ENCODE measurements around the gene AKR7A2.
A peak's percentile ranks its signal among the peaks of the same experiment; 100 is the strongest.

AKR7A2 gene

GRCh38 chr1:19325368-19325957 lies 13.5 kb upstream of the AKR7A2 start:
- H3K4me3 Mint-ChIP-seq = no peak overlapping the region
- H3K27ac Mint-ChIP-seq = no peak overlapping the region
- no peaks in the 10 kb centered on the region for H3K36me3 Mint-ChIP-seq (ENCODE audit: low read depth)
- H3K27me3 Mint-ChIP-seq (ENCODE audit: low read depth) = no peaks in the 10 kb centered on the region
- no peaks in the 10 kb centered on the region for H3K9me3 Mint-ChIP-seq
- no peaks in the 10 kb centered on the region for H3K4me1 Mint-ChIP-seq (ENCODE audit: low read depth)

DNA sequence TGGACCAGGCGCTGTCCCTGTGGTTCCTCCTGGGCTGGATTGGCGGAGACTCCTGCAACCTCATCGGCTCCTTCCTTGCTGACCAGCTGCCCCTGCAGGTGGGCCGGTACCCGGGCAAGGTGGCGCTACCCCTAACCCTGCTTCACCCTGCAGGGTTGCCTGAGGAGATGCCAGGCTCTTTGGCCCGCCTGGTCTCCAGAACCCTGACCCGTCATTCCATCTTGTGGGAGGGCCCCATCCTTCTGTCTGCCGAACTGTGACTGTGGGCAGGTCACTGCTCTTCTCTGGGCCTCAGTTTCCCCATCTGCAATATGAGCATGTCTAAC lies 12.7 kb upstream of the AKR7A2 start:
- H3K36me3 Mint-ChIP-seq (ENCODE audit: low read depth) = no peaks in the 10 kb centered on the region
- H3K27me3 Mint-ChIP-seq (ENCODE audit: low read depth) = no peaks in the 10 kb centered on the region
- no peak overlapping the region for H3K27ac Mint-ChIP-seq
- H3K9me3 Mint-ChIP-seq = no peaks in the 10 kb centered on the region
- no peaks in the 10 kb centered on the region for H3K4me1 Mint-ChIP-seq (ENCODE audit: low read depth)
- H3K4me3 Mint-ChIP-seq = no peak overlapping the region

DNA sequence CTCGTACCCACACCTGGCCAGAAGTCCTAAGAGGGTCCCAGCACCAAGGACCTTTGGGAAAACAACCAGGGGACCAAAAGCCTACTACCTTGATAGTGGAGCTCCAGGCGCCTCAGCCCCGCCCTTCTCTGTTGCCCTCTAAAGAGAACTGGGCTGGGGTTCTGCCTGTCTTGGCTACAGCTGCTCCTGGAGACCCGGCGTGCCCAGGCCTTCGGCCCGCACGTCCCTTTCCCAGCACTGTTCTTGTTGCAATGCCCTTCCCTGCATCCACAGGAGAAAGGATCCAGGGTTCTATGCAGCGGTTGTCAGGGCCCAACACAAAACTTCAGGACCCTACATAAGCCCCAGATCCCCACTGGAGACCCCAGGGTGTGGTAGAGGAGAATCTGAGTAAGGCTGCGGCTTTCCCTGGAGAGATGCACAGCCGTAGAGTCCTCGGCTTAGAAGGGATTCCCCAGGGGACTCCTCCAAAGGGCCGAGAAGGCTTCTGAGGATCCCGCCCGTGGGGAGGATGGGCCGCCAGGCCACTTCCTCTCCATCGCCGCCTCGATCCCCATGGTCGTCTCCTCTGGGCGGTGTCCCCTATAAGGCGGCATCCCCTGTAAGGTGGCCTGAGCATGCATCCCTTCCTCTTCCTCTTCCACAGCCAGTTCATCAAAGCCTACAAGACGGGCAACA lies 12.2 kb upstream of the AKR7A2 start:
- Mint-ChIP-seq H3K36me3 (ENCODE audit: low read depth) (no peaks in the 10 kb centered on the region), H3K4me1 (ENCODE audit: low read depth) (no peaks in the 10 kb centered on the region), H3K27ac (no peak overlapping the region), H3K4me3 (no peak overlapping the region), H3K9me3 (no peaks in the 10 kb centered on the region), H3K27me3 (ENCODE audit: low read depth) (no peaks in the 10 kb centered on the region)

DNA sequence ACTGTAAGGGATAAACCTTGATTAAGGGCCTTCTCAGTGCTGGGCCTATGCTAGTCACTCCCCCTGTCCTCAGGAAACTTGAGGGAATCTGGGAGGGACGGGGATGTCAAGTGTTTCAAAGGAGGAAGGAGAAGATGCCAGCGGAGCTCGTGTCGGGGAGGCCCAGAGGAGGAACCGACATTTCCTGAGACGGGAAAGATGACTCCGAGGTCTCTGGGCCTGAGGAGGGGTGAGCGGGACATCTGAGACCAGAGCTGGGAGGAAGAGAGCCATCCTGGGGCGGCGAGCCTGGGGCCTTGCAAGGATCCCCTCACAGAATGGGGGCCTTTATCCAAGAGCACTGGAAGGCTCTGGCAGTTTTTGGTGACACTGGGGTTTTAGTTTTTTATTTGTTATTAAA lies 10.5 kb upstream of the AKR7A2 start:
- Mint-ChIP-seq H3K4me1 (ENCODE audit: low read depth) (no peaks in the 10 kb centered on the region), H3K27me3 (ENCODE audit: low read depth) (no peaks in the 10 kb centered on the region), H3K36me3 (ENCODE audit: low read depth) (no peaks in the 10 kb centered on the region), H3K4me3 (no peak overlapping the region), H3K9me3 (no peaks in the 10 kb centered on the region), H3K27ac (no peak overlapping the region)

- Mint-ChIP-seq H3K27me3 (ENCODE audit: low read depth) (no peaks in the 10 kb centered on the region), H3K36me3 (ENCODE audit: low read depth) (no peaks in the 10 kb centered on the region), H3K9me3 (no peaks in the 10 kb centered on the region), H3K4me3 (no peak overlapping the region), H3K27ac (no peak overlapping the region), H3K4me1 (ENCODE audit: low read depth) (peaks cover 2% of the 10 kb centered on the region)
These were observed 9.1 kb upstream of the AKR7A2 start for GRCh38 chr1:19321071-19321470.

- no peak overlapping the region for H3K4me3 Mint-ChIP-seq
- peaks cover 9% of the 10 kb centered on the region for H3K4me1 Mint-ChIP-seq (ENCODE audit: low read depth)
- H3K27ac Mint-ChIP-seq = no peak overlapping the region
- H3K27me3 Mint-ChIP-seq (ENCODE audit: low read depth) = no peaks in the 10 kb centered on the region
- H3K9me3 Mint-ChIP-seq = no peaks in the 10 kb centered on the region
- H3K36me3 Mint-ChIP-seq (ENCODE audit: low read depth) = no peaks in the 10 kb centered on the region
These were observed 7.3 kb upstream of the AKR7A2 start for GRCh38 chr1:19319196-19319595.

DNA sequence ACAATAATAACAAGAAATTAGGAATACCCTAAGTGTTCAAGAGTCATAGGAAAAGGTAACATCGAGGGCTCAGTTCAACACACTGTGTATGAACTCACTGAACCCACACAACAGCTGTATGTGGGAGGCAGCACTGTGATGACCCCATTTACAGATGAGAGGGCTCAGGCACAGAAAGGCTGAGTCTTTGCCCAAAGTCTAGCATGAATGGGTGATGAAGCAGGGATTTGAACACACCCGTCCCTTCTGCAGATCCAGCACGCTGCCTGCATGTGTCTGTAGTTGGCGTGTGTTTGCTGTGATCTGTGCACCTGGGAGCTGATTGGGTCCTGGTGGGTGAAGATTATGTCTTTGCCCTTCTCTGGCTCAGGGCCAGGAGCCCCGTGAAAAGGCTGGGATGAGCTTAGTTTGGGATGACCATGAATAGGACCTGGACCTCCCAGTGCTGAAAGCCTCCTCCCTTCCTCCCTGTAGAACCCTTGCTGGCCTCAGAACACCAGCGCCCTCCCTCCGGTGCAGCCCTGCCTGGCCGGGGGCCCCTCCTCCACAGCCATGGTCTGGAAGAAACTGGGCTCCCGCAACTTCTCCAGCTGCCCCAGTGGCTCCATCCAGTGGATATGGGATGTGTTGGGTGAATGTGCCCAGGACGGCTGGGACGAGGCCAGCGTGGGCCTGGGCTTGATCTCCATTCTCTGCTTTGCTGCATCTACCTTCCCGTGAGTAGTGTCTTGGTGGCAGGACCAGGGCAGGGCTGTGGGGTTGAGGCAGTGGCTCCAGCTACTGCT lies 5.4 kb upstream of the AKR7A2 start:
- peaks cover 22% of the 10 kb centered on the region for H3K4me1 Mint-ChIP-seq (ENCODE audit: low read depth)
- H3K4me3 Mint-ChIP-seq = no peak overlapping the region
- H3K27me3 Mint-ChIP-seq (ENCODE audit: low read depth) = no peaks in the 10 kb centered on the region
- H3K9me3 Mint-ChIP-seq = no peaks in the 10 kb centered on the region
- H3K36me3 Mint-ChIP-seq (ENCODE audit: low read depth) = no peaks in the 10 kb centered on the region
- H3K27ac Mint-ChIP-seq = no peak overlapping the region

- Mint-ChIP-seq H3K4me3 (peak overlapping the region; percentile 14), H3K36me3 (ENCODE audit: low read depth) (no peaks in the 10 kb centered on the region), H3K27ac (no peak overlapping the region), H3K27me3 (ENCODE audit: low read depth) (no peaks in the 10 kb centered on the region), H3K9me3 (no peaks in the 10 kb centered on the region), H3K4me1 (ENCODE audit: low read depth) (peaks cover 29% of the 10 kb centered on the region)
These were observed 3.6 kb upstream of the AKR7A2 start for GRCh38 chr1:19315378-19316198.

- Mint-ChIP-seq H3K4me1 (ENCODE audit: low read depth) (peaks cover 29% of the 10 kb centered on the region), H3K36me3 (ENCODE audit: low read depth) (peaks cover under 1% of the 10 kb centered on the region), H3K9me3 (no peaks in the 10 kb centered on the region), H3K27ac (no peak overlapping the region), H3K27me3 (ENCODE audit: low read depth) (no peaks in the 10 kb centered on the region), H3K4me3 (peak overlapping the region; percentile 72)
These were observed 2.3 kb upstream of the AKR7A2 start for GRCh38 chr1:19313961-19314882.

DNA sequence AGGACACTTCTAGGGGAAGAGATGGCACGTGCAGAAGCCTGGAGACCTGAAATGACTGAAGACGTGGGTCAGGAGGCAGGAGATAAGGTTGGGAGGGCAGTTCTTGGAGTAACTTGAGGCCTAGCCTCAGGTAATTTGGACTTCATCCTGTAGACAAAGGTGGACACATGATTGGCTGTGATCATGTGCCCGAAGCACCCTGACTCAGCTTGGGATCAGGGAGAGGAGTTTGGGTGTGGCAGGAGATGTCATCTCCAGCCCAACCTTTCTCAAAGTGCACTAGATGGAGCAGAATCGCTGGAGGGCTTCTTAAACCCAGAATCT lies 1.7 kb upstream of the AKR7A2 start:
- Mint-ChIP-seq H3K9me3 (no peaks in the 10 kb centered on the region), H3K4me3 (peak overlapping the region; percentile 72), H3K4me1 (ENCODE audit: low read depth) (peaks cover 34% of the 10 kb centered on the region), H3K27ac (no peak overlapping the region), H3K36me3 (ENCODE audit: low read depth) (peaks cover 6% of the 10 kb centered on the region), H3K27me3 (ENCODE audit: low read depth) (no peaks in the 10 kb centered on the region)

GRCh38 chr1:19312782-19313635 lies 1.1 kb upstream of the AKR7A2 start:
- H3K36me3 Mint-ChIP-seq (ENCODE audit: low read depth) = peaks cover 7% of the 10 kb centered on the region
- no peaks in the 10 kb centered on the region for H3K9me3 Mint-ChIP-seq
- peaks cover 34% of the 10 kb centered on the region for H3K4me1 Mint-ChIP-seq (ENCODE audit: low read depth)
- H3K27ac Mint-ChIP-seq = peak overlapping the region; percentile 68
- no peaks in the 10 kb centered on the region for H3K27me3 Mint-ChIP-seq (ENCODE audit: low read depth)
- H3K4me3 Mint-ChIP-seq = peak overlapping the region; percentile 72

- Mint-ChIP-seq H3K4me1 (ENCODE audit: low read depth) (peaks cover 33% of the 10 kb centered on the region), H3K4me3 (peak overlapping the region; percentile 90)
These were observed 427 bp downstream of the AKR7A2 start for GRCh38 chr1:19311503-19311930.

More at GRCh38 chr1:19311503-19311930, 427 bp downstream of the AKR7A2 start:
- peak overlapping the region; percentile 64 for H3K27ac Mint-ChIP-seq
- no peaks in the 10 kb centered on the region for H3K27me3 Mint-ChIP-seq (ENCODE audit: low read depth)
- H3K9me3 Mint-ChIP-seq = no peaks in the 10 kb centered on the region
- H3K36me3 Mint-ChIP-seq (ENCODE audit: low read depth) = peaks cover 13% of the 10 kb centered on the region

Data from T-helper 1 cell treated with Interleukin-12 subunit alpha and Interleukin-12 subunit beta and Interleukin-4 antibody, amounts not matched to agents 30 μg/mL and 1 μg/mL, for 36 hours (primary cell).